Left renal pelvis (tissue), 4 donors: ENCODE measurements around the gene RBM7. TPM values are rescaled to one million over a fixed set of nuclear protein-coding genes. Genes with fewer than 3 reads are reported as not detected.

ENCODE experiments used
- DNase-seq, 4 donors: peaks; one replicate each; pipeline ENCODE4 v3.0.0-alpha.2; 2013; ENCODE audit warnings: low read depth in 4 of 4, low spot score in 3 of 4
- polyA plus RNA-seq, 4 donors: library from polyadenylated mRNA; unstranded; fragments of 120-200 nt; gene quantifications; one replicate each; pipeline ENCODE4 v1.2.1, GENCODE V29; 2013; ENCODE audit not compliant: insufficient read length in 4 of 4

Gene RBM7, protein sequence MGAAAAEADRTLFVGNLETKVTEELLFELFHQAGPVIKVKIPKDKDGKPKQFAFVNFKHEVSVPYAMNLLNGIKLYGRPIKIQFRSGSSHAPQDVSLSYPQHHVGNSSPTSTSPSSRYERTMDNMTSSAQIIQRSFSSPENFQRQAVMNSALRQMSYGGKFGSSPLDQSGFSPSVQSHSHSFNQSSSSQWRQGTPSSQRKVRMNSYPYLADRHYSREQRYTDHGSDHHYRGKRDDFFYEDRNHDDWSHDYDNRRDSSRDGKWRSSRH
- polyA plus RNA-seq: 10 to 100 TPM; 44.0 to 62.7 (median 53.5) TPM

DNA sequence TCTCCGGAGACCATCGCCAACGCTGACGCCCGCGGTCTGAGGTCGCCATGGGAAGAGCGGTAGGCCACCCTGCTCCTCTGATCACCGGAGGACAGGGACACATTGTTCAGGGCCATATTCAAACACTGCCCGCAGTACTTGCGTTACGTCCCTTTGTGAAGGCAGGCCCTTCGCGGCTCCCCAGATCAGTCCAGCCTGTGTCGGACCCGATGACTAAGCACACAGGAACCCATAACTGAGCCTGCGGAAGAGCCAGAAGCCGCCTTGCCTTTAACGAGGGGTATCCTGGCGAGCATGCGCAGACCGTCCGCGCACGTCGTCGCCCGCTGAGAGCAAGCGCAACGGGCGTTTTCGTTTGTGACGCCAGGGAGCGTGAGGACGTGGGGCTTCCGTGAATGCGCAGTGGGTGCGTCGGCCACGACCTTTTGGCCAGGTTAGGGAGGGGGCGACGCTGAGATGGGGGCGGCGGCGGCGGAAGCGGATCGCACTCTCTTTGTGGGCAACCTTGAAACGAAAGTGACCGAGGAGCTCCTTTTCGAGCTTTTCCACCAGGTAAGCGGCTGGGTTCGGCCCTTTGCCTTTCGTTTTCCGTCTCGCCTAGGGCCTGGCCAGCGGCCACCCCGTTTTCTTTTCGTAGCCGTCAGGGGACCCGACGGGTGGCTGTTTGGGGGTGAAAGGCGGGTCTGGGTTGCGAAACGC, at the start of gene RBM7, which contains the start of gene C11orf71:
Gene RBM7 (plus strand): TSS at position 451 of the 699 bp plus-strand sequence. CDS start 6 bp downstream, at position 457.
Gene C11orf71 (minus strand): TSS at position 296 of the 699 bp plus-strand sequence. CDS start 180 bp downstream, at position 116.
- DNase-seq: peak; percentile 93 to 97 (median 94)

DNA sequence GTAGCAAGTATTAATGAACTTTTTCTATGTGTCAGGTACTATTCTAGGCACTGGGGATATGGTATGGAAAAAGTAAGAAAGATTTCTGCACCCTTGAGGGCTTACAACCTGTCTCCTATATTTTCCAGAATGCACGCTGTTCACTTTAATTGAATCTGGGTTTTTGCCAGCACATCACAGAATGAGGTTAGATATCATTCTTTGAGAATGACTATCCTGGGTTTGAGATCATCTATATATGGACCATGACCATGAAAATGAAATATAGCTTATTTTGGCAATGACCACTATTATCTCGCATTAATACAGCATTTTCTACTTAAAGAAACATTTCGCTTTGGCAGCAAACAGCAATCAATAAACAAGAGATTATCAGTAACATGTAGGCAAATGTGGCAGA, 47.0 kb upstream of the RBM7 start:
- no peak for DNase-seq

DNA sequence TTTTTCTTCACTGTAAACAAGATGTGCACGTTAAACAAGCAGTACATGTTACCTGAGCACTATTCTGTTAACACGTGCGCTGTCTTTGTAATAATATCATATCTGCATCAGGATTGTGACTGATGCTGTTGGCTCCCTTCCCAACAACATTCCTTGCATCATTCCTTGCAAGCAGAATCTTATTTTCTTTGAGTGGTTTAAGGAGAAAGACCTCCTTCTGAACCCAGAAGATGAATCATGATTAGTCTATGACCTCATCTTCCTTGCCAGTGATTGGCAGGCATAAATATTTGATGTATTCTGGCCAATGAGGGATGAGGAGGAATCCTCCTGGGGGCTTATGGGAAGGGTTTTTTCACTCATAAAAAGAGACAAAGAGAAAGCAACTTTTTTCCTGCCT, 46.4 kb upstream of the RBM7 start:
- no peak for DNase-seq

DNA sequence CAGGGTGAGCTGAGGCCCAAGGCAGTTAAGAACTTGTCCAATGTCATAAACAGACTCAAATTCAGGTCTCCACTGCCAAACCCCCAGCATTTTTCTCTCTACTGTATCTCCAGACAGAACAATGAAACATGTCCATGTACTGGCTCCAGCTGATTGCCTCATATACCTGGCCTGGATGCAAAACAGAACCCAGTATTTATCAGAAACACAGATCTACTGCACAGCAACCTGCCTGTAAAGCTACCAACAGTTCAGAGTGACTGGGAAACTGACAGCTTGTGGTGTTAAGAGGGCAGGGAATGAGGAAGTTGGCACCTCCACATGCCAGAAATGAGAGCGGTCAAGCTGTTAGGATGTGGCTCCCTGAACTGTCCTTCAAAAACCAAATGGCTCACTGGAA, 41.8 kb upstream of the RBM7 start:
- DNase-seq: no peak

DNA sequence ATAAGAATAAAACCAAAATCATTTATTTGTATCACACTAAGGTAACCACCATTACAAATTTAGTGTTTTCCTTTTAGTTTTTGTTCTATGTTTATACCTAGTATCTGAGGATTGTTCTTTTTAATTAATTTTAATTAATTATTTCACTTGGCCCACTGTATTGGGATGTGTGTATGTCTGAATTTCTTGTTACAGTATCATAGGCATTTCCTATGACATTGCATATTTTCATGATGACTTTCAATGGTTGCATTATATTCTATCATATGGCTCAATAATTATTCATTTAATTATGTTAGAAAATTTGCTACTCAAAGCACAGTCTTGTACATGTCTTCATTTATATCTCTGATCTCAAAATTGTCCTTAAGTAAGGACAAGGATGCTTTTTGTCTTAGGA, 41.1 kb upstream of the RBM7 start:
- DNase-seq: no peak

DNA sequence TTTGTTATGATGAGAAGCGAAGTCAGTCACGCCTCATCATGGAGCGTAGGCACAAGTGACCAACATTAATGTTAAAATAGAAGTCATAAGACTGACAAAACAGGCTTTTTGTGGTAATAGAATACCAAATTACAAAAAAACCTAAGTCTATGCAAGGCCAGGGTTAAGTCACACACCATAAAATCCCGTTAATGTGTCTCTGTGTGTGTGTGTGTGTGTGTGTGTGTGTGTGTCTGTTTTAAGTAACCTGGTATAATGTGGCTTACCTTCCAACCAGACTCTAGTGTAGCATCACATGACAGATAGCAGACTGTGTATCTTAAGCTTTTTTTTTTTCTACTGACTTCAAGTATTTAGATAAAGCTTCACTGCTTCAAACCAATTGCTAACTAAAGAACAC, 38.1 kb upstream of the RBM7 start:
- peak in 1 of 4 donors; percentile 22 for DNase-seq

DNA sequence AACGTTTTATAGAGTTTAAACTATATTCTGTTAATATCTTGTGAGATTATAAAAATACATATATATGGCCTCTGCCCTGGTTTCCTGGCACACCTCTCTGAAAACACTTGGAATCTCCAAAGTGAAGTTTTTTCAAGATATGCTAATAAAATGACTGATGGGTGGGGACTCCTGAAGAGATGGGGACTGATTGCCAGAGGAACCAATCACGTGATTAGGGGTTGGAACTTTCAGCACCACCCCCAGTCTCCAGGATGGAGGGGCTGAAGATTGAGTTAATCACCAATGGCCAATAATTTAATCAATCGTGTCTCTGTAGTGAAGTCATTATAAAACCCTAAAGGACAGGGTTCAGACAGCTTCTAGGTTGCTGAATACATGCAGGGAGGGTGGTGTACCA, 37.5 kb upstream of the RBM7 start:
- no peak for DNase-seq

DNA sequence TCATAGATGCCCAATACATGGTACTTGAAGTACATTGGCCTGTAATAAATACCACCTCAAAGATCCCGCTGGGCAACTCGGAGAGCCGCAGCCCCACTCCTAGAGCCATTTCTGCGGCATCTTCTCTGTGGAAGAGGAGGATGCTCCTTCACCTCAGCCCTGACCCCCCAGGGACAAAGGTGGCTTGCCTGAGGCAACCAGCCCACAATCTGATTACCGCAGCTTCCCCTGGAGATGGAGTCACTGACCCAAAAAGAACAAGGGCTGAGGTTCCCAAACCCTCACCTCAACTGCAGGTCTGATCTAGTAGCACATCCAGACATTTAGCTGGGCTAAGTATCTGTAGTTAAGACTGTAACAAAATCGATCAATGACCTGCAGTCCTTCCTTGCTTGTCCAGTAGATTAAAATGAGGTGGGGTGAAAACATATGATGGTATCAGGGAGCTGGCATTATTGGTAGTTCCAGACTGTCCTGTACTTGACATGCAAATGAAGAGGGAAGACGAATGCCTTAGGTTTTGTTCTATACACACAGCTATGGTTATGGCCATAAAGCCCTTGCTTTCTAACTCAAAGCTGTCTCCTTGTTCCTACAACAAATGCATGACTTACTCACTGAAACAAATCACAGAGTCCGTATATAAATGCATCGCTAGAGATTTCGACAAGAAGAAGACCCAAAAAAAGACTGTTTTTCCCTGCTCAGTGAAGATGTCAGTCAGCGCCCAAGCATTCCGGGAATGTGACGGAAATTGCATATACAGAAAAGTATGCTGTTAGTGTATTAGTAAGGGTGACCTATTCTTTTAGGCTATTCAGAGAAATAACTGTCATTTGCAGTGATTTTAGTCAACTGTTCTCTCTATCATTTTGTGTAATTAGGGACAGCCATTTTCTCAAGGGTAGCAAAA, 33.9 kb upstream of the RBM7 start:
- DNase-seq: no peak

DNA sequence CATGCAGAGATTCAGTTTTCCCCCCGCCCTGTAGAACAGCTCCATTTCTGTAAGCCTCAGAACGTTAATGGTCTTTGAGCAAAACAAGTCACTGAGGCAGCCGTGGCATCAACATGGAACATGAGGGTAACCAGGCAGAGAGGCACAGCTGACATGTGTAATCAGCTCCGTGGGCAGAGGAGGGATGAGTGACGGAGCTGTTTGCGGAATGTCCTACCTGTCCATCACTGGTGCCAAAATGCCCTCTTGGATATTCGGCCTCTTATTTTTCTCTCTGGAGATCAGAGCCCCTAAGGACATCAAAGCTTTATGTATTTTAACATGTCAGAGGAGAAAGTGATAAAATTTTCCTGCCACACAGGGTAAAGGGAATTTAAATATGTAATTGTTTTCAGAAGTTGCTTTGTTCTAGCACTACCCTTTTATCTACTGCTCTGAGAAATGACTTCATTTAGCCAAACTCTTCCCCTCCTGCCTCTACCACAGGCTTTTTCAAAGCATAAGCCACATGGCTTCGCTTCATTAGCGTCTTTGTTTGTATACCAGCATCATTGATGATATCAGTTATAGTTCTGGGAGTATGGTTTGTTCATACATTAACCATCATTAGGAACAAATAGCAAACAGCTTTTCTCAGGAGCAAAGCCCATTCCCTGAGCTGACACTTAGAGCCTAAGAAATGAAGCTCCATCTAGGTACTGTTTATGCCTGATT, 33.1 kb upstream of the RBM7 start:
- no peak for DNase-seq

DNA sequence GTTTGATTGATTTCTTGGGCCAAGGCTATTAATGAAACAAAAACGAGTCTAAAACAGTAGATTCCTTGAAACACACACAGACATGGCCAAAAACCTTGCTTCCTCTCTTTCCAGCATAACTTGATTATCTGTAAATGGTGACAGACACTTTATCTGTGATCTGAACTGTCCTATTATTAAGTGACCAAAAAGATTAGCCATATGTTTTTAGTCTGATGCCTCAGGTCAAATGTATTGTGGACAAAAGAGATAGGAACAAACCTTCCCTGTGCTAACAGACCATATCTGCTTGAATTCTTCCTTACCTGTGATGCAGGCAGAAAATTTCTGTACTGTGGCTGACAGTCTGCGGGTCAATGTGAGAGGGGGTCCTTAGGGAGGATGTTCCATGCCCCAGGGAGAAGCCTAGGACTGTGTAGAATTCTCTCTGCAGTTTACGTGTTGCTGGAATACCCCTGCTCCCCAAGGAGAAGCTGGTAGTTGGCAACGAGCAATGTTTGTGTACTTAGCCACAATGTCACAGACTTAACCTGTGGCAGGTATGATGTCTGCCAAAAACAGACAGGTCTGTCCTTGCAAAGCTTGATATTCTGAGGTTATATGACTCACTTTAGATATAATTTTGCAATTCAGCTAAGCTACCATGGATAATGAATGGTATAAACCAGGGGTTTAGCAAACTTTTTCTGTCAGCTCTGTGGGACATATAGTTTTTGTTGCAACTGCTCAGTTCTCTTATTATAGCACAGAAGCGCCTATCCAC, 31.4 kb upstream of the RBM7 start:
- DNase-seq: no peak

DNA sequence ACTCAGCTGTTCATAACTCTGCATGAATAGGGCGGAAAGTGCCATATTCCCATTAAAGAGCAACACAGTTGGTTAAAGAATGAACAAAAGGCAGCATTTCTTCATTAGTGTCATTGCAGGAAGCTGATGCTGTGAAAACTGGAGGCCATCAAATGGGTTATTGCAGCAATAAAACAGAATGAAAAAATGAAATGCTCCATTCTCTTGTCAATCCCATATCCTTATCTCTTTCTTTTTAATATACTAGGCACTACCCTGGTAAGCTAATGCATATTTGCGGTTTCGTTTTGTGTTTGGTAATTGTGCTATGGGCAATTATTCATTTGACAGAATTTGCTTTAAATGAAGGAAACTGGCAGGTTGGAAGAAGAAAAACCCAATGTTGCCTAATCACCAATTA, 25.4 kb upstream of the RBM7 start:
- DNase-seq: no peak

DNA sequence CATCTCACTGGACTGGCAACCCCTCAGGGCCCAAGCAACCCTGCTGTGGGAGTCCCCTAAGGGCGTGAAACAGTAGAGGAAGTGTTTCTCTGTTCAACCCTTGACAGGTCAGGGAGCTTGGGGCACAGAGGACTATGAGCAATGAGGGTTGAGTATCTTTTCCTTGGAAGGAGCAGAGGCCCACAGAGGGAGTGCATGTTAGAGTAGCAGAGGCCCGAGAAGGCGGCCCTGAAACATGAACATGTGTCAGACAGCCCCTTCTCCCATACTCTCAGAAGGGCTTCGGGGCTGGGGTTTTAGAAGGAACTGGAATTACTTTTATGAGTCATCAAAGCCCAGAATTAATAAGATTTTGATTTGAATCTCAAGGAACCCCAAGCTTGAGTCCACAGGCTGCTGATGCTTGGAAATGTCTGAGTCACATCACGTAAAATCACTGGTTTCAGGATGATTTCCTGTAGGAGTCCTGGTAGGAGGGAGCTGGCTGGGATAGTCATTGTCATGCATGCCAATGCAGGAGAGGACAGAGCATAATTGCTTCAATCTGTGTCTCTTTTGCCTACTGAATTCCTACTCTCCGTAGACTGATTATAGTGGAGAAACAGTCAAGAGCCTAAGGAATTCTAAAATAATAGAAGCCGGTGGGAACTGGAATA, 22.7 kb upstream of the RBM7 start:
- DNase-seq: no peak

DNA sequence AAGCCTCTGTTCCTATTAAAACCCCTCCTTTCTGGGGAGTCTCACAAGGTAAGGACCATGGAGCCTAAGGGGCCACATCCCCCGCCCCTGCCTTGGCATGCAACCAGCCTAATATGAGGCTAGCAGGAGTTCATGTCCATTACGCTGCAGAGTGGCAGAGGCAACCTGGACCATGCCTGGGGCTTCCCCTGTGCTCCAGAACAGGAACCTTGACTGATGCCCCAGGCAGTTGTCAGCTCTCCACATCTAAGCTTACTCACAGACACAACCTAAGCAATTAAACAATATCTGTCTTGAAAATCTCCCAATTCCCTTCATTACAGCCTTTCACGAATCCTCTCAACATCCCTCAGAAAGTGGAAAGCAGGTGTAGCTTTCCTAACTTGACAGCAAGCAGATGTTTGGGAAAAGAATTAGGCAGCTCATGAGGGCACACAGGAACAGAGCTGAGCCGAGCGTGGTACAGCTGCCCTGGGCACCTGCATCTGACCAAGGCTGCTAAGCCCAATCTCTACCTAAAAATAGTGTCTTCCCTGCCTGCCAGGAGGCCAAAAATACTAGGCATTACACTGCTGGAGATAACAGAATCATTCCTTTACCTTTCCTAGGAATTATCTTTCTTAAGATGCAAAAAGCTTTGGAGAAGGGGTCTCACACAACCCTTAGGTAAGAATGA, 20.9 kb upstream of the RBM7 start:
- DNase-seq: no peak

DNA sequence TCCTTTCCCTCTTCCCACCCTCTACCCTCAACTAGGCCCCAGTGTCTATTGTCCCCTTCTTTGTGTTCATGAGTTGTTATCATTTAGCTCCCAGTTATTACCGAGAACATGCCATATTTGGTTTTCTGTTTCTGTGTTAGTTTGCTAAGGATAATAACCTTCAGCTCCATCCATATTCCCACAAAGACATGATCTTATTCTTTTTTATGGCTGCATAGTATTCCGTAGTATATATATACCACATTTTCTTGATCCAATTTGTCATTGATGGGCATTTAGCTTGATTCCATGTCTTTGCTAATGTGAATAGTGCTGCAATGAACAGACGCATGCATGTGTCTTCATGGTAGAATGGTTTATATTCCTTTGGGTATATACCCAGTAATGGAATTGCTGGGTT, 18.0 kb upstream of the RBM7 start:
- DNase-seq: no peak

DNA sequence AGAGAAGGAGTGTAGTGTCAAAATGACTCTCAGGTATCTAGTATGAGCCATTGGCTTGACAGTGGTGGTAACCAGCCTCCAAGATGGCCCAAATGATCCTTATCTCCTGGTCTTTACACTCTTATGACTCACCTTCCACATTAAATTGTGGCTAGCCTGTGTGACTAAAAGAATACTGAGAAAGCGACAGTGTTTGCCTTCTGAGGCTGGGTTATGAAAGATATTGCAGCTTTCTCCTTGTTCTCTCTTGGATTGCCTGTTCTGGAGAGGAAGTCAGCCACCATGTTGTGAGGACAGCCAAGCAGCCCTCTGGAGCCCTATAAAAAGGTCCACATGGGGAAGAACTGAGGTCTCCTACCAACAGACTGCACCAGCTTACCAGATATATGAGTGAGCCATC, 16.0 kb upstream of the RBM7 start:
- no peak for DNase-seq

DNA sequence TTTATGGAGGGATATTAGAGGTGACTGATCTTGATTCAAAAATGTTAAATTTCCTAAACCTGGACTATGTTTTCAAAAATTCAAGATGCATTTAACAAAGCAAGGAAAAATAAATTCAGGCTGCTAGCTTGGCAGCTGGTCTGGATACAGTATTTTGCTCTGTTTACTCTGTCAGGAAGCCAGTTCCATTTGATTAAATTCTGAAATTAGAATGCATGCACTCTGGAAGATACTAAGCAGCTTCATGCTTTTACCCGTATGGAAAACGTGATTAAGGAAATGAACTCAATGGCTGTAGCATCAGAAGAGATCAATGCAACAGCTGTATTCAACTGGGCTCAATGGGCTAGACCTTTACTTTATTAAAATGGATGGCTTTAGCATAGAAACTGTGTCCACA, 14.3 kb upstream of the RBM7 start:
- no peak for DNase-seq

DNA sequence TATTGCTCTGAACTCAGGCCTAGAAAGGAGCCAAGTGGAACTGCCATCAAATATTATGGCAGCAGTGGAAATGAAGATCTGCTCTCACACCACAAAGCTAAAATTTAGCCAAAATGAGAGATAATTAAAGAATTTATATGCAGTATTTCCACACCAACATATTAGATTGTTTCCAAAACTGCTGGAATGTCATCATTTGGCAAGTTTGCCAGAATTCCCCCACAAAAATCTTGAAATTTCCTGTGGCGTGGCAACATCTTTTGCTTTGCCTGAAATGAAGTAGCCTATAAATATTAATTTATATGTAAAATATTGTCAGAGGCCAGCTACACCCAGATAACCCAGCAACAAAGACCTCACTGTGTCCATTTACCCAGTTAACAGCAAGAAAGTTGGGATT, 13.9 kb upstream of the RBM7 start:
- no peak for DNase-seq

DNA sequence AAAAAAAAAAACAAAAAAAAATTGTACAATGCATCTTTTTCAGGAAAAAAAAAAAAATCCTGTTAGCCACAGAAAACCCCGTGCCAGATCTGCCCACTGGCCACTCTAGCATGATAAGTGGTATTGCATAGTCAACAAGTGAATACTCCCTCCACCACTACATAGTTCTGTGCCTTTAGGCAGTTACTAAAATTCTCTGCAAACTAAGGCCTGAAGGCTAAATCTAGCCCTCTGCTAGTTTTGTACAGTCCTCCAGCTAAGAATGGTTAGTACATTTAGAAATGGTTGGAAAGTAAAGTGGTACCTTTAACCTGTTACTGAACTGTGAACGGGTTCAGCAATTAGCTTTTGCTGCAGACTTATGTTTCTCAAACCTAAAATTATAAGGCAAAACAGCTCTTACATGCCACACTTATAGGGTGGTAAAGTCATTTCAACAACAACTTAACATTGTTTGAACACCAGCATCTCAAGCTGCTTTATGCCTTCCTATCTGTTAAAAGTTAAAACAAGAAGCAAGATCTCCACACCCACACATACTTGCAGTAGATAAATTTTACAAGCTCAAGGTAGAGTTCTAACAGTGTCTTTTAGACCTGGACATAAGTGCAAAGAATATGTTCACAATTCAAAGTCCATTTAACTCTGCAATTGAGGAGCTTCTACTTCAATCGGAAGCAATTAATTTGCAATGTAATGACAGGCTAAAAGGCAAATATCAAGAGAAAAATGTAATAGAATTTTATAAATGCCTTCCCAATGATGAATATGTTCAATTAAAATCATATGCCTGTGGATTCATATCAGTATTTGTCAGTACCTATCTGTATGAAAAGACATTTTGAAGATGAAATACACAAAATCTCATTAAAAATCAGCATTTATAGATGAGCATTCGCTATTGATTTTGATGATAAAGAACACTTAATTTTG, 7.5 kb upstream of the RBM7 start:
- no peak for DNase-seq
